AG04449 (cell line): ENCODE results near the gene LBX2.
A peak's percentile ranks its signal among the peaks of the same experiment; 100 is the strongest.

Experiments used
- CTCF ChIA-PET: fragments of 350-600 bp; formaldehyde crosslinking; extraction: SDS; loops from one replicate; lab custom pipeline; 2021; ENCODE audit warnings: antibody characterized with exemption; lab: Yijun Ruan, JAX
- POLR2A ChIA-PET: fragments of 400-600, 350-600 bp; formaldehyde crosslinking; extraction: SDS; loops from one replicate; lab custom pipeline; 2020; ENCODE audit warnings: antibody characterized with exemption, inconsistent platforms; lab: Yijun Ruan, JAX
- DNase-seq: peaks from one replicate; pipeline ENCODE4 v3.0.0-alpha.2; 2010; ENCODE audit warnings: low read depth, low spot score
- H3K4me3 ChIP-seq: 2 replicates; pipeline ENCODE4 v1.5.1; 2011; ENCODE audit warnings: low read depth, mild to moderate bottlenecking, control low read depth, low read length
- TF ChIP-seq, protein P1 (sequence below): IDR thresholded peaks from one replicate; pipeline ENCODE4 v1.5.1; 2011; ENCODE audit warnings: mild to moderate bottlenecking, moderate library complexity, low read length, control low read depth, inconsistent platforms; ENCODE audit not compliant: insufficient read depth; ENCODE audit errors: missing control alignments

Gene LBX2

GRCh38 chr2:74524005-74524404 lies 24.6 kb upstream of the LBX2 start:
- CTCF ChIA-PET, result no interaction called here
- POLR2A ChIA-PET, result no interaction called here

GRCh38 chr2:74522516-74522915 lies 23.1 kb upstream of the LBX2 start:
- H3K4me3 ChIP-seq, result no peak overlapping the region
- TF ChIP-seq, protein P1, sequence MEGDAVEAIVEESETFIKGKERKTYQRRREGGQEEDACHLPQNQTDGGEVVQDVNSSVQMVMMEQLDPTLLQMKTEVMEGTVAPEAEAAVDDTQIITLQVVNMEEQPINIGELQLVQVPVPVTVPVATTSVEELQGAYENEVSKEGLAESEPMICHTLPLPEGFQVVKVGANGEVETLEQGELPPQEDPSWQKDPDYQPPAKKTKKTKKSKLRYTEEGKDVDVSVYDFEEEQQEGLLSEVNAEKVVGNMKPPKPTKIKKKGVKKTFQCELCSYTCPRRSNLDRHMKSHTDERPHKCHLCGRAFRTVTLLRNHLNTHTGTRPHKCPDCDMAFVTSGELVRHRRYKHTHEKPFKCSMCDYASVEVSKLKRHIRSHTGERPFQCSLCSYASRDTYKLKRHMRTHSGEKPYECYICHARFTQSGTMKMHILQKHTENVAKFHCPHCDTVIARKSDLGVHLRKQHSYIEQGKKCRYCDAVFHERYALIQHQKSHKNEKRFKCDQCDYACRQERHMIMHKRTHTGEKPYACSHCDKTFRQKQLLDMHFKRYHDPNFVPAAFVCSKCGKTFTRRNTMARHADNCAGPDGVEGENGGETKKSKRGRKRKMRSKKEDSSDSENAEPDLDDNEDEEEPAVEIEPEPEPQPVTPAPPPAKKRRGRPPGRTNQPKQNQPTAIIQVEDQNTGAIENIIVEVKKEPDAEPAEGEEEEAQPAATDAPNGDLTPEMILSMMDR, result no peak
- ChIA-PET POLR2A (no interaction called here), CTCF (interaction anchor here (0.7 to 1.1 kb wide), 4 partner anchors 9 to 65 kb away, joined by 3 to 4 read pairs (median 3); no protein-coding TSS in a partner anchor)
- DNase-seq, result no peak

More at GRCh38 chr2:74524005-74524404, 24.6 kb upstream of the LBX2 start:
- DNase-seq, result no peak
- TF ChIP-seq, protein P1, result no peak
- no peak overlapping the region for H3K4me3 ChIP-seq

GRCh38 chr2:74516650-74517049 lies 17.2 kb upstream of the LBX2 start:
- no peak for DNase-seq
- H3K4me3 ChIP-seq, result no peak overlapping the region
- ChIA-PET POLR2A (interaction anchor here (0.8 kb wide), 1 partner anchor 9 kb away, joined by 3 read pairs; the partner anchor contains the start of gene PCGF1), CTCF (interaction anchor here (1.9 kb wide), 1 partner anchor 13 kb away, joined by 4 read pairs; the partner anchor contains the start of genes AUP1 and HTRA2)
- TF ChIP-seq, protein P1, result no peak

GRCh38 chr2:74515981-74516633 lies 16.7 kb upstream of the LBX2 start:
- no peak for DNase-seq
- ChIA-PET POLR2A (interaction anchor here (0.6 to 0.8 kb wide), 2 partner anchors 9 to 14 kb away, joined by 3 to 5 read pairs; partner anchors contain the start of genes HTRA2 and PCGF1), CTCF (interaction anchor here (1.9 to 2.0 kb wide), 2 partner anchors 10 to 13 kb away, joined by 4 read pairs; partner anchors contain the start of genes AUP1, DQX1 and HTRA2)
- H3K4me3 ChIP-seq, result peak overlapping the region; percentile 8; the same call in 1 of the 2 replicates
- TF ChIP-seq, protein P1, result no peak

- DNase-seq, result no peak
- CTCF ChIA-PET, result interaction anchor here (2.0 kb wide), 1 partner anchor 11 kb away, joined by 4 read pairs; the partner anchor contains the start of gene DQX1
- POLR2A ChIA-PET, result interaction anchor here (0.8 kb wide), 1 partner anchor 8 kb away, joined by 3 read pairs; the partner anchor contains the start of gene PCGF1
- H3K4me3 ChIP-seq, result no peak overlapping the region
- TF ChIP-seq, protein P1, result no peak
Measured at GRCh38 chr2:74515271-74515980, 16.0 kb upstream of the LBX2 start.
